ENCODE data around the gene CNDP1. TPM values are rescaled to one million over a fixed set of nuclear protein-coding genes. Genes with fewer than 3 reads are reported as not detected.

CNDP1 gene
- total RNA-seq, 1 experiment from 2014 or later, result not detected

DNA sequence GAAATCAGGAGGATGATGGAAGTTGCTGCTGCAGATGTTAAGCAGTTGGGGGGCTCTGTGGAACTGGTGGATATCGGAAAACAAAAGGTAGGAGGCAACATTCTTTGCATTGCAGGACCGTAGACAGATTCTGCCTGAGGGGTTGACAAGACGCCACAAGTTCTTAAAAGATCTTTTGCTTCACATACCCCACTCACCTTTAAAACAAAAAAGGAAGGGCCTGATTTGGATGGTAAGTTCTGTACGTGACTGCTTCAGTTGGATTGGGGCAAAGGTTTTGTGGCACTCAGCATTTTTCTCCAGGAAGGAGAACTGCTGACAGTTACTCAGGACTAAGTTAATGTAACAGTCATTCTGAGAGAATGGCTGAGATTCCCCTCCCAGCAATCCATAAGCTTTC is 32.9 kb upstream of the CNDP1 start:
- Mint-ChIP-seq H3K4me1 (ENCODE audit: low read depth, unreplicated experiment) (peaks cover 46% of the 10 kb centered on the region), H3K4me3 (ENCODE audit: low read depth, unreplicated experiment) (peak overlapping the region; percentile 71), H3K9me3 (ENCODE audit: low read depth, unreplicated experiment) (no peaks in the 10 kb centered on the region), H3K27ac (ENCODE audit: unreplicated experiment) (peak overlapping the region; percentile 93), H3K27me3 (ENCODE audit: unreplicated experiment) (no peaks in the 10 kb centered on the region), H3K36me3 (ENCODE audit: insufficient read depth, unreplicated experiment) (peaks cover 70% of the 10 kb centered on the region)
- TF ChIP-seq, protein P1, sequence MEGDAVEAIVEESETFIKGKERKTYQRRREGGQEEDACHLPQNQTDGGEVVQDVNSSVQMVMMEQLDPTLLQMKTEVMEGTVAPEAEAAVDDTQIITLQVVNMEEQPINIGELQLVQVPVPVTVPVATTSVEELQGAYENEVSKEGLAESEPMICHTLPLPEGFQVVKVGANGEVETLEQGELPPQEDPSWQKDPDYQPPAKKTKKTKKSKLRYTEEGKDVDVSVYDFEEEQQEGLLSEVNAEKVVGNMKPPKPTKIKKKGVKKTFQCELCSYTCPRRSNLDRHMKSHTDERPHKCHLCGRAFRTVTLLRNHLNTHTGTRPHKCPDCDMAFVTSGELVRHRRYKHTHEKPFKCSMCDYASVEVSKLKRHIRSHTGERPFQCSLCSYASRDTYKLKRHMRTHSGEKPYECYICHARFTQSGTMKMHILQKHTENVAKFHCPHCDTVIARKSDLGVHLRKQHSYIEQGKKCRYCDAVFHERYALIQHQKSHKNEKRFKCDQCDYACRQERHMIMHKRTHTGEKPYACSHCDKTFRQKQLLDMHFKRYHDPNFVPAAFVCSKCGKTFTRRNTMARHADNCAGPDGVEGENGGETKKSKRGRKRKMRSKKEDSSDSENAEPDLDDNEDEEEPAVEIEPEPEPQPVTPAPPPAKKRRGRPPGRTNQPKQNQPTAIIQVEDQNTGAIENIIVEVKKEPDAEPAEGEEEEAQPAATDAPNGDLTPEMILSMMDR (IDR thresholded peaks at IDR 0.05; ENCODE audit: unreplicated experiment), result no peak
- no TSS peak for BruUV-seq (replicated peaks)
- CTCF ChIA-PET, result no interaction called here
- intact Hi-C loops (cut with micrococcal nuclease; ENCODE audit: unreplicated experiment), result no loop called here
- DNase-seq, result no peak

DNA sequence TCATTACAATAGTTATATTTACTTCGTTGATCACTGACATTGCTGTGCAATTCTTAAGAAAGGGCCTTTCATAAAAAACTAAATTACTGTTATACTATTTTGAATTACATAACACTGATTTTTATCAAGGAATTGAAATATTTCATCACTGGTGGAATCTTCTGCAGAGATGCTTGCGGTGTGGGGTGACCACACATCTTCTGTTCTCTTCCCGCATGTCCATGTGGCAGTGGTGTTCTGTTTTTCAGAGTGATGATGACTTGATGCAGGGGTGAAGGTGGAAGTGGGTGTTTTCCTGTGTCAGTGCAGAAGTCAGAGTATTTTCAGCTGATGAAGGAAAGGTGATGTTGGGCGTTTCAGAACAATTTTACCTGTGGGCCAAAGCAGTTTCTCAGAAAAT is 31.2 kb upstream of the CNDP1 start:
- Mint-ChIP-seq H3K27ac (ENCODE audit: unreplicated experiment) (no peak overlapping the region), H3K27me3 (ENCODE audit: unreplicated experiment) (no peaks in the 10 kb centered on the region), H3K9me3 (ENCODE audit: low read depth, unreplicated experiment) (no peaks in the 10 kb centered on the region), H3K4me3 (ENCODE audit: low read depth, unreplicated experiment) (no peak overlapping the region), H3K4me1 (ENCODE audit: low read depth, unreplicated experiment) (peaks cover 31% of the 10 kb centered on the region), H3K36me3 (ENCODE audit: insufficient read depth, unreplicated experiment) (peaks cover 71% of the 10 kb centered on the region)
- no peak for DNase-seq
- TF ChIP-seq, protein P1 (IDR thresholded peaks at IDR 0.05; ENCODE audit: unreplicated experiment), result no peak
- CTCF ChIA-PET, result no interaction called here
- no TSS peak for BruUV-seq (replicated peaks)
- intact Hi-C loops (cut with micrococcal nuclease; ENCODE audit: unreplicated experiment), result no loop called here

GRCh38 chr18:74505776-74506175 is 28.5 kb upstream of the CNDP1 start:
- TF ChIP-seq, protein P1 (IDR thresholded peaks at IDR 0.05; ENCODE audit: unreplicated experiment), result no peak
- Mint-ChIP-seq H3K27ac (ENCODE audit: unreplicated experiment) (no peak overlapping the region), H3K27me3 (ENCODE audit: unreplicated experiment) (no peaks in the 10 kb centered on the region), H3K9me3 (ENCODE audit: low read depth, unreplicated experiment) (no peaks in the 10 kb centered on the region), H3K4me1 (ENCODE audit: low read depth, unreplicated experiment) (peaks cover 8% of the 10 kb centered on the region), H3K4me3 (ENCODE audit: low read depth, unreplicated experiment) (no peak overlapping the region), H3K36me3 (ENCODE audit: insufficient read depth, unreplicated experiment) (peaks cover 78% of the 10 kb centered on the region)
- DNase-seq, result no peak
- no TSS peak for BruUV-seq (replicated peaks)
- intact Hi-C loops (cut with micrococcal nuclease; ENCODE audit: unreplicated experiment), result no loop called here
- CTCF ChIA-PET, result no interaction called here

- intact Hi-C loops (cut with micrococcal nuclease; ENCODE audit: unreplicated experiment), result no loop called here
- CTCF ChIA-PET, result no interaction called here
- TF ChIP-seq, protein P1 (IDR thresholded peaks at IDR 0.05; ENCODE audit: unreplicated experiment), result no peak
- no peaks in the 10 kb centered on the region for H3K9me3 Mint-ChIP-seq (ENCODE audit: low read depth, unreplicated experiment)
- peaks cover 75% of the 10 kb centered on the region for H3K36me3 Mint-ChIP-seq (ENCODE audit: insufficient read depth, unreplicated experiment)
- peaks cover under 1% of the 10 kb centered on the region for H3K4me1 Mint-ChIP-seq (ENCODE audit: low read depth, unreplicated experiment)
- H3K27ac Mint-ChIP-seq (ENCODE audit: unreplicated experiment), result no peak overlapping the region
- H3K4me3 Mint-ChIP-seq (ENCODE audit: low read depth, unreplicated experiment), result no peak overlapping the region
- DNase-seq, result no peak
- H3K27me3 Mint-ChIP-seq (ENCODE audit: unreplicated experiment), result no peaks in the 10 kb centered on the region
- no TSS peak for BruUV-seq (replicated peaks)
These were observed 27.7 kb upstream of the CNDP1 start for GRCh38 chr18:74506448-74507084.
